ENCODE measurements around the gene SPP1. TPM values are rescaled to one million over a fixed set of nuclear protein-coding genes. Genes with fewer than 3 reads are reported as not detected.
"Not testable (repeated sequence)": the region's sequence is repeated elsewhere in the genome, so short reads cannot be mapped to it uniquely, and the experiment has no call there.

SPP1 gene
- total RNA-seq, 4 donors from 2014 or later, result 1.4 to 13.6 (median 6.0) TPM; not detected in 1

DNA sequence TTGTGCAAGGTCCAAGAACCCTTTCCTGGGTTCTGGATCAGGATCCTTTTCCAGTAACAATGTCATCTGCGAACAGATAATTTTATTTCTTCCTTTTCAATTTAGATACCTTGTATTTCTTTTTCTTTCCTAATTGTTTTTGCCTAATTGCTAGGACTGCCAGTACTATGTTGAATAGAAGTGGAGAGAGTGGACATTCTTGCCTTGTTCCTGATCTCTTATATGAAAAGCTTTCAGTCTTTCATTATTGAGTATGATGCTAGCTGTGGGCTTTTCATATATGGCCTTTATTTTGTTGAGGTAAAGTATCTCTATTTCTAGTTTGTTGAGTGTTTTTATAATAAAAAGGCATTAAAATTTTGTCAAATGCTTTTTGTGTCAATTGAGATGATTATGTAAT lies 42.2 kb upstream of the SPP1 start:
- no peaks in the 10 kb centered on the region for H3K27me3 ChIP-seq
- no peak overlapping the region for H3K4me3 ChIP-seq
- ATAC-seq (no peak), DNase-seq (no peak)
- no peak for TF ChIP-seq POLR2A (IDR thresholded peaks at IDR 0.05)
- no peak for TF ChIP-seq CTCF (IDR thresholded peaks at IDR 0.05 in 4 of 5, conservative IDR thresholded peaks at IDR 0.05 in 1 of 5)
- intact Hi-C loops (cut with DNase I; ENCODE audit: low total_unique reads), result no loop called here
- H3K9me3 ChIP-seq, result peaks cover 0 to 9% (median 0%) of the 10 kb centered on the region in 3 donors
- H3K4me1 ChIP-seq, result no peaks in the 10 kb centered on the region
- no peaks in the 10 kb centered on the region for H3K36me3 ChIP-seq
- in situ Hi-C loops (cut with MboI; ENCODE audit: low sequenced_read_pairs in 4 of 4), result no loop called here
- no peak overlapping the region for H3K27ac ChIP-seq

GRCh38 chr4:87934157-87934704 lies 41.3 kb upstream of the SPP1 start:
- ATAC-seq (no peak), DNase-seq (no peak)
- Histone ChIP-seq H3K27me3 (no peaks in the 10 kb centered on the region), H3K36me3 (no peaks in the 10 kb centered on the region), H3K9me3 (peaks cover 0 to 9% (median 0%) of the 10 kb centered on the region in 3 donors), H3K27ac (no peak overlapping the region), H3K4me1 (no peaks in the 10 kb centered on the region), H3K4me3 (no peak overlapping the region)
- in situ Hi-C loops (cut with MboI; ENCODE audit: low sequenced_read_pairs in 4 of 4) (no loop called here), intact Hi-C loops (cut with DNase I; ENCODE audit: low total_unique reads) (no loop called here)
- TF ChIP-seq CTCF (IDR thresholded peaks at IDR 0.05 in 4 of 5, conservative IDR thresholded peaks at IDR 0.05 in 1 of 5) (no peak), POLR2A (IDR thresholded peaks at IDR 0.05) (no peak)

DNA sequence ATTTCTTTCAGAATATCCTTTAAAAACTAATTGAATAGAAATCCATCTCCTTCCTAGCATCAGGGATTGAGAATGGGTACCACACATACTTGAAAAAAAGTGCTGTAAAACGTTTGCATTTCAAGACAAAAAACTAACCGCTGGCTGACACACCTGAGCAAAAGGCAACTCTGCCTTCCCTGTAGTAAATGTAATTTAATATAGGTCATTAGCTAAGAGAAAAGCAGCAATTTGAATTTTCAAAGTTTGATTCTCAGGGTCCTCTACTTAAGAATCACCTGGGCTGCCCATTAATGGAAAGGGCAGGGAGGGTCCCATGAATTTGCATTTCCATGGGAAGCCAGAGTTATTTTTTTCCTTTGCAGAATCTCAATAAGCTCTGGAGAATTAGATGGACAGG lies 40.5 kb upstream of the SPP1 start:
- no peak for DNase-seq
- TF ChIP-seq POLR2A (IDR thresholded peaks at IDR 0.05) (no peak), CTCF (IDR thresholded peaks at IDR 0.05 in 4 of 5, conservative IDR thresholded peaks at IDR 0.05 in 1 of 5) (no peak)
- intact Hi-C loops (cut with DNase I; ENCODE audit: low total_unique reads) (no loop called here), in situ Hi-C loops (cut with MboI; ENCODE audit: low sequenced_read_pairs in 4 of 4) (no loop called here)
- Histone ChIP-seq H3K27ac (no peak overlapping the region), H3K27me3 (no peaks in the 10 kb centered on the region), H3K4me3 (no peak overlapping the region), H3K4me1 (no peaks in the 10 kb centered on the region), H3K9me3 (peaks cover 0 to 9% (median 0%) of the 10 kb centered on the region in 3 donors), H3K36me3 (no peaks in the 10 kb centered on the region)
- ATAC-seq, result no peak

DNA sequence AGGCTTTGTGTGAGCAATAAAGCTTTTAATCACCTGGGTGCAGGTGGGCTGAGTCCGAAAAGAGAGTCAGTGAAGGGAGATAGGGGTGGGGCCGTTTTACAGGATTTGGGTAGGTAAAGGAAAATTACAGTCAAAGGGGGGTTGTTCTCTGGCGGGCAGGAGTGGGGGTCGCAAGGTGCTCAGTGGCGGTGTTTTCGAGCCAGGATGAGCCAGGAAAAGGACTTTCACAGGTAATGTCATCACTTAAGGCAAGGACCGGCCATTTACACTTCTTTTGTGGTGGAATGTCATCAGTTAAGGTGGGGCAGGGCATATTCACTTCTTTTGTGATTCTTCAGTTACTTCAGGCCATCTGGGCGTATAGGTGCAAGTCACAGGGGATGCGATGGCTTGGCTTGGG lies 39.6 kb upstream of the SPP1 start:
- H3K36me3 ChIP-seq; intact Hi-C loops (cut with DNase I; ENCODE audit: low total_unique reads); H3K9me3 ChIP-seq; H3K27ac ChIP-seq; H3K4me3 ChIP-seq; H3K27me3 ChIP-seq; DNase-seq; in situ Hi-C loops (cut with MboI; ENCODE audit: low sequenced_read_pairs in 4 of 4); H3K4me1 ChIP-seq; ATAC-seq: not testable (repeated sequence)

GRCh38 chr4:87937523-87937922 lies 38.0 kb upstream of the SPP1 start:
- DNase-seq (no peak), ATAC-seq (no peak)
- in situ Hi-C loops (cut with MboI; ENCODE audit: low sequenced_read_pairs in 4 of 4) (no loop called here), intact Hi-C loops (cut with DNase I; ENCODE audit: low total_unique reads) (no loop called here)
- Histone ChIP-seq H3K36me3 (no peaks in the 10 kb centered on the region), H3K27me3 (no peaks in the 10 kb centered on the region), H3K4me1 (no peaks in the 10 kb centered on the region), H3K27ac (no peak overlapping the region), H3K9me3 (peaks cover 0 to under 1% (median 0%) of the 10 kb centered on the region in 3 donors), H3K4me3 (no peak overlapping the region)
- TF ChIP-seq CTCF (IDR thresholded peaks at IDR 0.05 in 4 of 5, conservative IDR thresholded peaks at IDR 0.05 in 1 of 5) (no peak), POLR2A (IDR thresholded peaks at IDR 0.05) (no peak)

All from gastrocnemius medialis (tissue), 4 donors.